Panc1 (cell line): Measurements from ENCODE around the gene C11orf54. TPM values are rescaled to one million over a fixed set of nuclear protein-coding genes. Genes with fewer than 3 reads are reported as not detected.

ENCODE experiments used
- ATAC-seq: fragments of 200-7000 bp; cut with Tn5 transposase; 2 replicates; pipeline ENCODE4 v1.9.1; 2020; ENCODE audit warnings: mild to moderate bottlenecking, moderate library complexity
- BruUV-seq: library from RNA; stranded (reverse); fragments of 400-500 nt; replicated peaks from 2 replicates; lab custom pipeline; 2021; lab: Mats Ljungman, UMichigan
- CTCF ChIA-PET: fragments of 300-600 bp; sonication (Branson Sonifier 250); formaldehyde crosslinking; loops from one replicate; lab custom pipeline; 2022; ENCODE audit warnings: antibody characterized with exemption; lab: Charles Lee
- POLR2A ChIA-PET: fragments of 300-600 bp; sonication (Branson Sonifier 250); formaldehyde crosslinking; loops from one replicate; lab custom pipeline; 2022; ENCODE audit warnings: antibody characterized with exemption; lab: Charles Lee
- DNase-seq: peaks from one replicate; pipeline ENCODE4 v3.0.0-alpha.2; 2010; ENCODE audit warnings: low read depth, low spot score
- H3K27ac ChIP-seq: 2 replicates; pipeline ENCODE4 v1.5.1; 2011; ENCODE audit warnings: mild to moderate bottlenecking, low read length, inconsistent platforms
- H3K27me3 ChIP-seq: fragments of 200-500 bp; sonication (Bioruptor generic); 2 replicates; pipeline ENCODE4 v1.6.0; 2014; ENCODE audit warnings: low read length, inconsistent platforms; ENCODE audit not compliant: control insufficient read depth, insufficient read depth
- H3K36me3 ChIP-seq: fragments of 200-500 bp; sonication (Bioruptor generic); 2 replicates; pipeline ENCODE4 v1.5.1; 2014; ENCODE audit warnings: inconsistent platforms, mild to moderate bottlenecking, low read length, moderate library complexity; ENCODE audit not compliant: control insufficient read depth, insufficient read depth
- H3K4me1 ChIP-seq: 2 replicates; pipeline ENCODE4 v1.5.1; 2011; ENCODE audit warnings: inconsistent platforms, mild to moderate bottlenecking, low read length, moderate library complexity; ENCODE audit not compliant: control insufficient read depth, insufficient read depth
- H3K4me3 ChIP-seq, 2 experiments: 2 replicates each; pipeline ENCODE4 v1.5.1; 2011 to 2012; ENCODE audit warnings: low read depth in 2 of 2, low read length in 2 of 2, mild to moderate bottlenecking in 2 of 2, inconsistent platforms in 1 of 2, moderate library complexity in 1 of 2
- H3K9me3 ChIP-seq: fragments of 200-500 bp; sonication (Bioruptor generic); 2 replicates; pipeline ENCODE4 v1.5.1; 2014; ENCODE audit warnings: low read depth, mild to moderate bottlenecking, inconsistent platforms, low read length, moderate library complexity; ENCODE audit not compliant: control insufficient read depth, insufficient read depth
- POLR2AphosphoS5 ChIP-seq: IDR thresholded peaks from 2 replicates; pipeline ENCODE4 v1.6.1; 2012; ENCODE audit warnings: mild to moderate bottlenecking, low read depth, low read length, moderate library complexity
- REST ChIP-seq, 2 experiments: IDR thresholded peaks; 2 replicates each; pipeline ENCODE4 v1.6.1; 2011 to 2012; ENCODE audit warnings: low read depth in 2 of 2, control low read depth in 1 of 2, low read length in 1 of 2, mild to moderate bottlenecking in 1 of 2, moderate library complexity in 1 of 2; ENCODE audit not compliant: insufficient read depth in 1 of 2
- SIN3A ChIP-seq: IDR thresholded peaks from 2 replicates; pipeline ENCODE4 v1.6.1; 2012; ENCODE audit warnings: low read depth, mild to moderate bottlenecking, low read length, moderate library complexity, borderline replicate concordance; ENCODE audit not compliant: insufficient read depth
- TCF7L2 ChIP-seq: IDR thresholded peaks from 2 replicates; pipeline ENCODE4 v1.6.1; 2011; ENCODE audit warnings: mild to moderate bottlenecking, low read depth, low read length, inconsistent platforms
- in situ Hi-C: cut with HindIII; loops from 2 replicates; pipeline ENCODE4 v1.10.0; 2016; ENCODE audit warnings: low sequenced_read_pairs, low pct_unique_long_range_greater_than_20kb
- intact Hi-C: fragments of 100-400 bp; cut with micrococcal nuclease; formaldehyde crosslinking; loops from one replicate; pipeline ENCODE4 v1.10.0; 2022; ENCODE audit not compliant: unreplicated experiment
- total RNA-seq: library from RNA; stranded (reverse); gene quantifications from one replicate; pipeline ENCODE4 v1.2.1, GENCODE V29; 2021; ENCODE audit not compliant: unreplicated experiment
- TF ChIP-seq, protein P1 (sequence below): fragments of 450-650 bp; IDR thresholded peaks from 2 replicates; pipeline ENCODE4 v1.5.1; 2017; ENCODE audit warnings: mild to moderate bottlenecking

The C11orf54 gene
- total RNA-seq, 1 experiment from 2014 or later: 31.0 TPM

- Histone ChIP-seq H3K4me3 (no peak overlapping the region), H3K27me3 (no peaks in the 10 kb centered on the region), H3K27ac (no peak overlapping the region), H3K9me3 (no peaks in the 10 kb centered on the region), H3K4me1 (no peaks in the 10 kb centered on the region), H3K36me3 (peaks cover 52% of the 10 kb centered on the region)
- in situ Hi-C loops: no loop called here
- TF ChIP-seq, protein P1, sequence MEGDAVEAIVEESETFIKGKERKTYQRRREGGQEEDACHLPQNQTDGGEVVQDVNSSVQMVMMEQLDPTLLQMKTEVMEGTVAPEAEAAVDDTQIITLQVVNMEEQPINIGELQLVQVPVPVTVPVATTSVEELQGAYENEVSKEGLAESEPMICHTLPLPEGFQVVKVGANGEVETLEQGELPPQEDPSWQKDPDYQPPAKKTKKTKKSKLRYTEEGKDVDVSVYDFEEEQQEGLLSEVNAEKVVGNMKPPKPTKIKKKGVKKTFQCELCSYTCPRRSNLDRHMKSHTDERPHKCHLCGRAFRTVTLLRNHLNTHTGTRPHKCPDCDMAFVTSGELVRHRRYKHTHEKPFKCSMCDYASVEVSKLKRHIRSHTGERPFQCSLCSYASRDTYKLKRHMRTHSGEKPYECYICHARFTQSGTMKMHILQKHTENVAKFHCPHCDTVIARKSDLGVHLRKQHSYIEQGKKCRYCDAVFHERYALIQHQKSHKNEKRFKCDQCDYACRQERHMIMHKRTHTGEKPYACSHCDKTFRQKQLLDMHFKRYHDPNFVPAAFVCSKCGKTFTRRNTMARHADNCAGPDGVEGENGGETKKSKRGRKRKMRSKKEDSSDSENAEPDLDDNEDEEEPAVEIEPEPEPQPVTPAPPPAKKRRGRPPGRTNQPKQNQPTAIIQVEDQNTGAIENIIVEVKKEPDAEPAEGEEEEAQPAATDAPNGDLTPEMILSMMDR: no peak
- CTCF ChIA-PET: no interaction called here
- POLR2A ChIA-PET: no interaction called here
- ATAC-seq (no peak), DNase-seq (no peak)
- BruUV-seq: no TSS peak
- intact Hi-C loops: no loop called here
Observed at GRCh38 chr11:93700830-93701229, 40.6 kb upstream of the C11orf54 start.

DNA sequence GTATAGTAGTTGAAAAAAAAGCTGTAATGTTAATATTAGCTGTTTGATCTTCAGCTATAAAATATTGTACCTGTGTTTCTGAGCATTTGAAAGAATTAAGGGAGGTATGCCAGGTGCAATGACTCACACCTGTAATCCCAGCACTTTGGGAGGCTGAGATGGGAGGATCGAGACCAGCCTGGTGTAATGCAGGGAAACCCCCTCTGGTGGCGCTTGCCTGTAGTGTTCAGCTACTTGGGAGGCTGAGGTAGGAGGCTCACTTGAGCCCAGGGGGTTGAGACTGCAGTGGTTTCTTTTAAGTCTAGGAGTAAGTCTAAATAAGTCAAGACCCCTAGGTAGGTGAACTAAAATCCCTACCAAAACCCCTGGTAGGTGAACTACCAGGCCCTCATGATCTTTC, 37.2 kb upstream of the C11orf54 start:
- POLR2A ChIA-PET: no interaction called here
- no TSS peak for BruUV-seq
- intact Hi-C loops: no loop called here
- Histone ChIP-seq H3K36me3 (peaks cover 25% of the 10 kb centered on the region), H3K9me3 (no peaks in the 10 kb centered on the region), H3K27me3 (no peaks in the 10 kb centered on the region), H3K4me3 (no peak overlapping the region), H3K4me1 (no peaks in the 10 kb centered on the region), H3K27ac (no peak overlapping the region)
- CTCF ChIA-PET: no interaction called here
- no peak for DNase-seq
- TF ChIP-seq, protein P1: peak; percentile 36
- no peak for TF ChIP-seq POLR2AphosphoS5
- in situ Hi-C loops: no loop called here
- peak; percentile 76; the same call in 1 of the 2 replicates for ATAC-seq

- in situ Hi-C loops (no loop called here), intact Hi-C loops (no loop called here)
- H3K9me3 ChIP-seq: no peaks in the 10 kb centered on the region
- H3K4me1 ChIP-seq: no peaks in the 10 kb centered on the region
- DNase-seq (no peak), ATAC-seq (no peak)
- H3K36me3 ChIP-seq: peaks cover 6% of the 10 kb centered on the region
- no peak overlapping the region for H3K4me3 ChIP-seq
- no peak for TF ChIP-seq POLR2AphosphoS5
- no peak for TF ChIP-seq SIN3A
- no peak for TF ChIP-seq REST (IDR thresholded peaks at IDR 0.05; ENCODE audit: insufficient read depth in 1 of 2, low read depth in 2 of 2, low read length in 1 of 2)
- TF ChIP-seq TCF7L2: no peak
- TF ChIP-seq, protein P1: no peak
- CTCF ChIA-PET: no interaction called here
- BruUV-seq: no TSS peak
- H3K27ac ChIP-seq: no peak overlapping the region
- POLR2A ChIA-PET: no interaction called here
- no peaks in the 10 kb centered on the region for H3K27me3 ChIP-seq
Observed at GRCh38 chr11:93710239-93710638, 31.2 kb upstream of the C11orf54 start.
